GM21619 (cell line): ENCODE data around the gene JAKMIP2.
"Not testable (repeated sequence)": the region's sequence is repeated elsewhere in the genome, so short reads cannot be mapped to it uniquely, and the experiment has no call there.

ENCODE experiments used
- ATAC-seq: cut with Tn5 transposase; IDR thresholded peaks from one replicate; pipeline ENCODE4 v1.9.1; 2021; ENCODE audit not compliant: unreplicated experiment

JAKMIP2 gene

GRCh38 chr5:147616421-147616820 is 166.1 kb downstream of the JAKMIP2 start:
- ATAC-seq, result no peak

- ATAC-seq, result no peak
Measured at GRCh38 chr5:147613359-147613758, 169.2 kb downstream of the JAKMIP2 start.

- no peak for ATAC-seq
Measured at GRCh38 chr5:147611483-147611882, 171.0 kb downstream of the JAKMIP2 start.

GRCh38 chr5:147610798-147611197 is 171.7 kb downstream of the JAKMIP2 start:
- ATAC-seq, result no peak

- no peak for ATAC-seq
Measured at GRCh38 chr5:147601652-147602051, 180.9 kb downstream of the JAKMIP2 start.

- ATAC-seq, result no peak
Measured at GRCh38 chr5:147591120-147591519, 191.4 kb downstream of the JAKMIP2 start.

GRCh38 chr5:147590096-147590495 is 192.4 kb downstream of the JAKMIP2 start:
- no peak for ATAC-seq

- no peak for ATAC-seq
Measured at GRCh38 chr5:147586832-147587231, 195.7 kb downstream of the JAKMIP2 start.

GRCh38 chr5:147586221-147586620 is 196.3 kb downstream of the JAKMIP2 start:
- no peak for ATAC-seq

- not testable (repeated sequence) for ATAC-seq
Measured at GRCh38 chr5:147582272-147582671, 200.3 kb downstream of the JAKMIP2 start.

- ATAC-seq, result not testable (repeated sequence)
Measured at GRCh38 chr5:147580418-147580817, 202.1 kb downstream of the JAKMIP2 start.

GRCh38 chr5:147578228-147579024 is 204.1 kb downstream of the JAKMIP2 start:
- no peak for ATAC-seq

GRCh38 chr5:147576646-147577535 is 205.6 kb downstream of the JAKMIP2 start:
- peak; percentile 79 for ATAC-seq

GRCh38 chr5:147575598-147575997 is 206.9 kb downstream of the JAKMIP2 start:
- no peak for ATAC-seq

GRCh38 chr5:147573211-147573610 is 209.3 kb downstream of the JAKMIP2 start:
- ATAC-seq, result no peak

GRCh38 chr5:147568710-147569406 is 213.7 kb downstream of the JAKMIP2 start:
- ATAC-seq, result no peak

GRCh38 chr5:147567917-147568598 is 214.5 kb downstream of the JAKMIP2 start:
- ATAC-seq, result no peak

GRCh38 chr5:147565524-147565923 is 217.0 kb downstream of the JAKMIP2 start:
- ATAC-seq, result no peak

- ATAC-seq, result no peak
Measured at GRCh38 chr5:147564124-147564486, 218.4 kb downstream of the JAKMIP2 start.

- no peak for ATAC-seq
Measured at GRCh38 chr5:147563466-147564123, 218.9 kb downstream of the JAKMIP2 start.
